Fibroblast of mammary gland (primary cell): ENCODE data around the gene MYH14.

Experiments used
- DNase-seq: peaks from one replicate; pipeline ENCODE4 v3.0.0-alpha.2; 2010; ENCODE audit warnings: low read depth
- H3K4me3 ChIP-seq: 2 replicates; pipeline ENCODE4 v1.5.1; 2011; ENCODE audit warnings: low read depth, mild to moderate bottlenecking, low read length, moderate library complexity; ENCODE audit not compliant: control insufficient read depth
- CTCF ChIP-seq: conservative IDR thresholded peaks from 2 replicates; pipeline ENCODE4 v1.5.1; 2011; ENCODE audit warnings: low read depth, low read length, inconsistent platforms; ENCODE audit not compliant: control insufficient read depth, insufficient read depth

Gene MYH14

DNA sequence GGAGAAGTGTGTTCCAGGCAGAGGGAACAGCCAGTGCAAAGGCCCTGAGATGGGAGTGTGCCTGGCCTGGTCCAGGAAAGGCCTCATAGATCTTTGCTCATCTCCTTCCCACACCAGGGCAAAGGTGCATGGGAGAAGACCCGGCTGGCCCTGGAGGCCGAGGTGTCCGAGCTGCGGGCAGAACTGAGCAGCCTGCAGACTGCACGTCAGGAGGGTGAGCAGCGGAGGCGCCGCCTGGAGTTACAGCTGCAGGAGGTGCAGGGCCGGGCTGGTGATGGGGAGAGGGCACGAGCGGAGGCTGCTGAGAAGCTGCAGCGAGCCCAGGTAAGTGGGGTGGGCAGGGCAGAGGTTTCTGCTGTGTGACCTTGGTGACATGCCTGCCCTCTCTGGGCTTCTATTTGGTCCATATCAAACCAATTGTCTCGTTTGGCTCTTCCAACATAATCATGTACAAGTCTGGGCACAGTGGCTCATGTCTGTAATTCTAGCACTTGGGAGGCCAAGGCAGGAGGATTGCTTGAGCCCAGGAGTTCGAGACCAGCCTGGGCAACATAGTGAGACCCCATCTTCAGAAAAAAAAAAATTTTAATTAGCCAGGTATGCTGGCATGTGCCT is 74.7 kb downstream of the MYH14 start:
- DNase-seq, result no peak
- H3K4me3 ChIP-seq, result no peak overlapping the region
- TF ChIP-seq CTCF, result no peak

- TF ChIP-seq CTCF, result no peak
- H3K4me3 ChIP-seq, result no peak overlapping the region
- DNase-seq, result no peak
Measured at GRCh38 chr19:50280074-50280473, 76.7 kb downstream of the MYH14 start.

GRCh38 chr19:50280983-50281382 is 77.6 kb downstream of the MYH14 start:
- DNase-seq, result no peak
- no peak for TF ChIP-seq CTCF
- H3K4me3 ChIP-seq, result no peak overlapping the region

- no peak for TF ChIP-seq CTCF
- no peak for DNase-seq
- no peak overlapping the region for H3K4me3 ChIP-seq
Measured at GRCh38 chr19:50281491-50281890, 78.1 kb downstream of the MYH14 start.

DNA sequence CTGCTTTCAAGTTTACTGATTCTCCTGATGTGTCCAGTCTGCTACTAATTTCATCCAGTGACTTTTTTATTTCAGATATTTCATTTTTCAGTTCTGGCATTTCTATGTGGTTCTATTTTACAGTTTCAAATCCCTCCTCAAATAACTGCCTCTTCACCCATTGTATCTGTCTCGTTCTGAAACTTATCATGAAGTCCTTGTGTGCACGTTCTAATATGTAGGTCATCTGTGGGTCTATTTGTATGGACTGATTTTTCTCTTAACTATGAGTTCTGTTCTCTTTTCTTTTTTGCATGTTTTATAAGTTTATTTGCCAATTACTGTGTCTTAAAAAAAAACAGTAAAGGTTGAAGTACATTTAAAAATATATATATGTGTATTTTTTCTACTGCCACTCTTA is 82.4 kb downstream of the MYH14 start:
- no peak for DNase-seq
- no peak for TF ChIP-seq CTCF
- H3K4me3 ChIP-seq, result no peak overlapping the region

DNA sequence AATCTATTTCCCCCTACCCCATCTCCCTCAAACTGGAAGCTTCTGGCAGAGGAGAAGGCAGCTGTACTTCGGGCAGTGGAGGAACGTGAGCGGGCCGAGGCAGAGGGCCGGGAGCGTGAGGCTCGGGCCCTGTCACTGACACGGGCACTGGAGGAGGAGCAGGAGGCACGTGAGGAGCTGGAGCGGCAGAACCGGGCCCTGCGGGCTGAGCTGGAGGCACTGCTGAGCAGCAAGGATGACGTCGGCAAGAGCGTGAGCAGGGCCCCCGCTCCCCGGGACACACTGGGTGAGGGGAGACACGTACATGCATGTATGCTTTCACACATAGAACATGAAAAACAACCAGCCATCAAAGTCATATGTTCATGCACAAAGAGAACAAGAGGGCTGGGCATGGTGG is 83.0 kb downstream of the MYH14 start:
- DNase-seq, result no peak
- no peak for TF ChIP-seq CTCF
- H3K4me3 ChIP-seq, result no peak overlapping the region

DNA sequence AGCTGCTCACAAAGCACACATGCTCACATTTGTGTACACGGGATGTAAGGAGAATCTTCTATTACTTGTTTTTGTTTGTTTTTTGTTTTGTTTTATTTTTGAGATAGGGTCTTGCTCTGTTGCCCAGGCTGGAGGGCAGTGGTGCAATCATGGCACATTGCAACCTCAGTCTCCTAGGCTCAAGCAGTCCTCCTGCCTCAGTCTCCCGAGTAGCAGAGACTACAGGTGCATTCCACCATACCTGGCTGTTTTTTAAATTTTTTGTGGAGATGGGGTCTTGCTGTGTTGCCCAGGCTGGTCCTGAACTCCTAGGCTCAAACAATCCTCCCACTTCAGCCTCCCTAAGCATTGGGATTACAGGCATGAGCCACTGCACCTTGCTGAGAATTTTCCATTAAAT is 83.9 kb downstream of the MYH14 start:
- DNase-seq, result no peak
- no peak for TF ChIP-seq CTCF
- no peak overlapping the region for H3K4me3 ChIP-seq
